ENCODE measurements around the gene CDC42BPG. TPM values are rescaled to one million over a fixed set of nuclear protein-coding genes. Genes with fewer than 3 reads are reported as not detected.
A peak's percentile ranks its signal among the peaks of the same experiment; 100 is the strongest.

The CDC42BPG gene
- total RNA-seq, 1 experiment from 2014 or later: 30.1 TPM

- POLR2A ChIA-PET: interaction anchor here (1.0 to 1.4 kb wide), 2 partner anchors 32 to 38 kb away, joined by 3 to 9 read pairs; no protein-coding TSS in a partner anchor
- BruUV-seq (replicated peaks): no TSS peak
- H3K9ac ChIP-seq (ENCODE audit: low read length): peak overlapping the region; percentile 54; the same call in 1 of the 2 replicates
- H2AFZ ChIP-seq (ENCODE audit: low read depth, low read length, poor library complexity, severe bottlenecking): no peak overlapping the region
- TF ChIP-seq YY1 (IDR thresholded peaks at IDR 0.05; ENCODE audit: extremely low read depth, insufficient replicate concordance, low read depth, low read length) (no peak), MAX (IDR thresholded peaks at IDR 0.05) (no peak), EGR1 (IDR thresholded peaks at IDR 0.05; ENCODE audit: low read depth) (no peak), ZFX (IDR thresholded peaks at IDR 0.05) (no peak), RAD21 (IDR thresholded peaks at IDR 0.05; ENCODE audit: low read depth) (no peak), FOSL1 (IDR thresholded peaks at IDR 0.05; ENCODE audit: low read depth) (no peak), TCF7L2 (IDR thresholded peaks at IDR 0.05; ENCODE audit: borderline replicate concordance, extremely low read depth, insufficient read depth, insufficient read length) (no peak), POLR2AphosphoS5 (IDR thresholded peaks at IDR 0.05; ENCODE audit: low read depth, low read length) (no peak), SIN3A (IDR thresholded peaks at IDR 0.05; ENCODE audit: low read depth) (no peak), CBX3 (IDR thresholded peaks at IDR 0.05; ENCODE audit: low read depth) (no peak), ATF3 (IDR thresholded peaks at IDR 0.05) (no peak), ZBTB33 (IDR thresholded peaks at IDR 0.05; ENCODE audit: extremely low read depth, insufficient replicate concordance, low read length) (no peak), ZNF274 (IDR thresholded peaks at IDR 0.05; ENCODE audit: low read depth, low read length) (no peak), POLR2A (IDR thresholded peaks at IDR 0.05; ENCODE audit: borderline replicate concordance, extremely low read depth, insufficient read depth, insufficient read length) (no peak), CEBPB (IDR thresholded peaks at IDR 0.05; ENCODE audit: low read depth) (no peak), REST (IDR thresholded peaks at IDR 0.05; ENCODE audit: low read depth) (no peak), SP1 (IDR thresholded peaks at IDR 0.05; ENCODE audit: low read depth) (no peak)
- RAD21 ChIA-PET (ENCODE audit: low non-redundant PET in 1 of 2, low total read pairs in 2 of 2, uncharacterized antibody in 2 of 2, unreplicated experiment in 2 of 2): interaction anchor here in 1 of 2 experiments (0.9 kb wide), 1 partner anchor 40 kb away, joined by 4 read pairs; no protein-coding TSS in a partner anchor
- H3K9me3 ChIP-seq (ENCODE audit: control insufficient read depth in 1 of 2, insufficient read depth in 1 of 2, low read depth in 1 of 2, low read length in 2 of 2): no peaks in the 10 kb centered on the region
- ATAC-seq (peak; percentile 60), DNase-seq (ENCODE audit: low read depth, low spot score) (no peak)
- no peaks in the 10 kb centered on the region for H4K20me1 ChIP-seq (ENCODE audit: insufficient read depth)
- H3K79me2 ChIP-seq (ENCODE audit: insufficient read depth, low read length): no peaks in the 10 kb centered on the region
- H3K9me2 ChIP-seq (ENCODE audit: insufficient read depth): no peaks in the 10 kb centered on the region
- H3K27ac ChIP-seq (ENCODE audit: low read depth, low read length): peak overlapping the region; percentile 40
- CTCF ChIA-PET: interaction anchor here (0.9 to 10.8 kb wide), 6 partner anchors 10 to 43 kb away, joined by 3 to 112 read pairs (median 4); partner anchors contain the start of gene CDC42BPG
- peak overlapping the region; percentile 89 for H3K4me2 ChIP-seq (ENCODE audit: low read length)
- no peaks in the 10 kb centered on the region for H3K36me3 ChIP-seq (ENCODE audit: control insufficient read depth in 1 of 2, insufficient read depth in 2 of 2, low read length in 2 of 2)
- H3K27me3 ChIP-seq (ENCODE audit: insufficient read depth, low read length): no peaks in the 10 kb centered on the region
- peaks cover 7 to 31% of the 10 kb centered on the region in 2 experiments; a peak in 3 of 4 replicates for H3K4me1 ChIP-seq (ENCODE audit: control insufficient read depth in 1 of 2, insufficient read depth in 2 of 2, low read length in 2 of 2)
- peak overlapping the region; percentile 31 to 51; a peak in 1 of 4 replicates for H3K4me3 ChIP-seq (replicated peaks in 1 of 2; ENCODE audit: low read depth in 1 of 2, low read length in 2 of 2)
- intact Hi-C loops (cut with micrococcal nuclease): loop anchor here (5.0 kb wide), 1 partner anchor 100 kb away; no protein-coding TSS in a partner anchor
Measured at GRCh38 chr11:64887234-64887756, 42.8 kb upstream of the CDC42BPG start.
